ENCODE results near the gene MAGI2. TPM values are rescaled to one million over a fixed set of nuclear protein-coding genes. Genes with fewer than 3 reads are reported as not detected.

The MAGI2 gene
- polyA plus RNA-seq, 3 donors = 0.03 to 0.11 TPM; not detected in 1

- intact Hi-C loops (cut with micrococcal nuclease) = no loop called here
- Histone ChIP-seq H3K9ac (ENCODE audit: insufficient read depth, low read length, poor library complexity, severe bottlenecking) (peak overlapping the region; percentile 36), H3K27me3 (ENCODE audit: control insufficient read depth in 2 of 2, insufficient read depth in 2 of 2, low read length in 2 of 2) (peaks cover 17 to 49% of the 10 kb centered on the region in 2 donors), H4K20me1 (ENCODE audit: insufficient read depth, low read length) (no peaks in the 10 kb centered on the region), H3K27ac (ENCODE audit: low read depth in 1 of 2, low read length in 2 of 2) (no peak overlapping the region), H3K4me3 (replicated peaks in 1 of 3; ENCODE audit: low read depth in 2 of 3, low read length in 3 of 3) (peak overlapping the region; percentile 6 to 74 (median 38)), H3K9me3 (replicated peaks in 1 of 2; ENCODE audit: control insufficient read depth in 1 of 2, insufficient read depth in 1 of 2, low read length in 2 of 2) (peaks cover 0 to 21% of the 10 kb centered on the region in 2 donors), H3K4me1 (ENCODE audit: control insufficient read depth in 1 of 2, insufficient read depth in 2 of 2, low read length in 2 of 2) (peaks cover 27 to 33% of the 10 kb centered on the region in 2 donors), H2AFZ (ENCODE audit: insufficient read depth, low read depth, low read length, poor library complexity, severe bottlenecking) (peak overlapping the region; percentile 74), H3K36me3 (replicated peaks in 1 of 2; ENCODE audit: control insufficient read depth in 1 of 2, insufficient read depth in 2 of 2, low read length in 2 of 2) (no peaks in the 10 kb centered on the region), H3K4me2 (replicated peaks; ENCODE audit: extremely low read depth, low read length, poor library complexity, severe bottlenecking) (peak overlapping the region; percentile 78), H3K79me2 (ENCODE audit: insufficient read depth, low read length) (no peaks in the 10 kb centered on the region)
- under 1% methylated on average over 37 of the region's 37 CpGs for WGBS (ENCODE audit: insufficient coverage)
- DNase-seq = no peak
- TF ChIP-seq, protein P1, sequence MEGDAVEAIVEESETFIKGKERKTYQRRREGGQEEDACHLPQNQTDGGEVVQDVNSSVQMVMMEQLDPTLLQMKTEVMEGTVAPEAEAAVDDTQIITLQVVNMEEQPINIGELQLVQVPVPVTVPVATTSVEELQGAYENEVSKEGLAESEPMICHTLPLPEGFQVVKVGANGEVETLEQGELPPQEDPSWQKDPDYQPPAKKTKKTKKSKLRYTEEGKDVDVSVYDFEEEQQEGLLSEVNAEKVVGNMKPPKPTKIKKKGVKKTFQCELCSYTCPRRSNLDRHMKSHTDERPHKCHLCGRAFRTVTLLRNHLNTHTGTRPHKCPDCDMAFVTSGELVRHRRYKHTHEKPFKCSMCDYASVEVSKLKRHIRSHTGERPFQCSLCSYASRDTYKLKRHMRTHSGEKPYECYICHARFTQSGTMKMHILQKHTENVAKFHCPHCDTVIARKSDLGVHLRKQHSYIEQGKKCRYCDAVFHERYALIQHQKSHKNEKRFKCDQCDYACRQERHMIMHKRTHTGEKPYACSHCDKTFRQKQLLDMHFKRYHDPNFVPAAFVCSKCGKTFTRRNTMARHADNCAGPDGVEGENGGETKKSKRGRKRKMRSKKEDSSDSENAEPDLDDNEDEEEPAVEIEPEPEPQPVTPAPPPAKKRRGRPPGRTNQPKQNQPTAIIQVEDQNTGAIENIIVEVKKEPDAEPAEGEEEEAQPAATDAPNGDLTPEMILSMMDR (IDR thresholded peaks at IDR 0.05) = no peak
- peak overlapping the region in 2 of 7 donors; percentile 35 to 52 for H3K27ac Mint-ChIP-seq
- peaks cover 30% of the 10 kb centered on the region for H3K4me1 Mint-ChIP-seq
- peaks cover 0 to 15% (median 6%) of the 10 kb centered on the region in 7 donors for H3K9me3 Mint-ChIP-seq
- peaks cover 44 to 51% (median 46%) of the 10 kb centered on the region in 3 donors for H3K27me3 Mint-ChIP-seq (ENCODE audit: low read depth in 3 of 3)
- H3K36me3 Mint-ChIP-seq = peaks cover 0 to 4% of the 10 kb centered on the region in 2 donors
- H3K4me3 Mint-ChIP-seq = peak overlapping the region; percentile 77 to 98
These were observed 787 bp downstream of the MAGI2 start for GRCh38 chr7:79452495-79453265.

GRCh38 chr7:79452032-79452494 lies 1.4 kb downstream of the MAGI2 start:
- H3K4me2 ChIP-seq (replicated peaks; ENCODE audit: extremely low read depth, low read length, poor library complexity, severe bottlenecking) = peak overlapping the region; percentile 78
- TF ChIP-seq, protein P1 (IDR thresholded peaks at IDR 0.05) = no peak
- H3K9me3 ChIP-seq (replicated peaks in 1 of 2; ENCODE audit: control insufficient read depth in 1 of 2, insufficient read depth in 1 of 2, low read length in 2 of 2) = peaks cover 0 to 21% of the 10 kb centered on the region in 2 donors
- peak overlapping the region; percentile 77 to 98 for H3K4me3 Mint-ChIP-seq
- peaks cover 44 to 51% (median 46%) of the 10 kb centered on the region in 3 donors for H3K27me3 Mint-ChIP-seq (ENCODE audit: low read depth in 3 of 3)
- H3K4me3 ChIP-seq (replicated peaks in 1 of 3; ENCODE audit: low read depth in 2 of 3, low read length in 3 of 3) = peak overlapping the region; percentile 6 to 74 (median 38)
- H3K4me1 ChIP-seq (ENCODE audit: control insufficient read depth in 1 of 2, insufficient read depth in 2 of 2, low read length in 2 of 2) = peaks cover 27 to 33% of the 10 kb centered on the region in 2 donors
- 0% methylated on average over 14 of the region's 27 CpGs for WGBS (ENCODE audit: insufficient coverage)
- no peaks in the 10 kb centered on the region for H3K79me2 ChIP-seq (ENCODE audit: insufficient read depth, low read length)
- peaks cover 30% of the 10 kb centered on the region for H3K4me1 Mint-ChIP-seq
- H4K20me1 ChIP-seq (ENCODE audit: insufficient read depth, low read length) = no peaks in the 10 kb centered on the region
- no peak overlapping the region for H3K27ac ChIP-seq (ENCODE audit: low read depth in 1 of 2, low read length in 2 of 2)
- H3K9me3 Mint-ChIP-seq = peaks cover 0 to 15% (median 6%) of the 10 kb centered on the region in 7 donors
- peak overlapping the region; percentile 74 for H2AFZ ChIP-seq (ENCODE audit: insufficient read depth, low read depth, low read length, poor library complexity, severe bottlenecking)
- peak overlapping the region in 2 of 7 donors; percentile 17 to 45 for H3K27ac Mint-ChIP-seq
- intact Hi-C loops (cut with micrococcal nuclease) = no loop called here
- H3K36me3 Mint-ChIP-seq = peaks cover 0 to 4% of the 10 kb centered on the region in 2 donors
- H3K36me3 ChIP-seq (replicated peaks in 1 of 2; ENCODE audit: control insufficient read depth in 1 of 2, insufficient read depth in 2 of 2, low read length in 2 of 2) = no peaks in the 10 kb centered on the region
- peaks cover 17 to 49% of the 10 kb centered on the region in 2 donors for H3K27me3 ChIP-seq (ENCODE audit: control insufficient read depth in 2 of 2, insufficient read depth in 2 of 2, low read length in 2 of 2)
- peak in 1 of 3 donors; percentile 30 for DNase-seq
- peak overlapping the region; percentile 36 for H3K9ac ChIP-seq (ENCODE audit: insufficient read depth, low read length, poor library complexity, severe bottlenecking)

All from CD14-positive monocyte (primary cell).